ENCODE results near the gene GLRB.

Gene GLRB

DNA sequence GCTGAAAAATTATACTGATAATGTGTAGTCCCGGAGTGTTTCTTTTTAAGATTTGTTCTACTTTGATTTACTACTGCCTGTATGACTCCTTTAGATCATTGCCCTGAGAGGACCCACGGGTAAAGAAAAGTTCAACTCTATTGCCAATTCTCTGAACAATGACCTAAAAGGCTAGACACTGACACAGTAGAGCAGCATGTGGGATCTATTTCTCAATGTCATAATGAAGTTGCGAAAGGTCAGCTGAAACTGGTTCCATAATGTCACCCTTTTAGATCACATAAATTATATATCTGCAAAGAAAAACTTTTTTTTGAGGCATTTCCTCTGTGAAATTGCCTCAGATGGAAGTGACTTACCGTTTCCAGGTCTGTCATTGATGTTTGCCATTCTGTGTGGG lies 67.4 kb downstream of the GLRB start:
- H3K4me3 ChIP-seq (ENCODE audit: low read depth, low read length), result no peak overlapping the region
- no peaks in the 10 kb centered on the region for H3K9me3 ChIP-seq (ENCODE audit: control insufficient read depth, insufficient read depth, low read depth, low read length)
- ChIA-PET CTCF (interaction anchor here (0.7 kb wide), 1 partner anchor 1574 kb away, joined by 3 read pairs; no protein-coding TSS in a partner anchor), POLR2A (no interaction called here)
- H3K36me3 ChIP-seq (ENCODE audit: control insufficient read depth in 2 of 2, insufficient read depth in 1 of 2, low read length in 2 of 2), result no peaks in the 10 kb centered on the region
- TF ChIP-seq ZNF664 (tag by site-specific recombination; IDR thresholded peaks at IDR 0.05) (no peak), TCF7L2 (IDR thresholded peaks at IDR 0.05; ENCODE audit: borderline replicate concordance, low read depth, low read length) (no peak), ZFP37 (tag by site-specific recombination; IDR thresholded peaks at IDR 0.05) (no peak), TRIM28 (IDR thresholded peaks at IDR 0.05; ENCODE audit: borderline replicate concordance, low read length) (no peak), ZNF777 (tag by site-specific recombination; IDR thresholded peaks at IDR 0.05; ENCODE audit: borderline replicate concordance) (no peak), AEBP2 (tag by site-specific recombination; IDR thresholded peaks at IDR 0.05; ENCODE audit: borderline replicate concordance) (no peak)
- TF ChIP-seq, protein P1, sequence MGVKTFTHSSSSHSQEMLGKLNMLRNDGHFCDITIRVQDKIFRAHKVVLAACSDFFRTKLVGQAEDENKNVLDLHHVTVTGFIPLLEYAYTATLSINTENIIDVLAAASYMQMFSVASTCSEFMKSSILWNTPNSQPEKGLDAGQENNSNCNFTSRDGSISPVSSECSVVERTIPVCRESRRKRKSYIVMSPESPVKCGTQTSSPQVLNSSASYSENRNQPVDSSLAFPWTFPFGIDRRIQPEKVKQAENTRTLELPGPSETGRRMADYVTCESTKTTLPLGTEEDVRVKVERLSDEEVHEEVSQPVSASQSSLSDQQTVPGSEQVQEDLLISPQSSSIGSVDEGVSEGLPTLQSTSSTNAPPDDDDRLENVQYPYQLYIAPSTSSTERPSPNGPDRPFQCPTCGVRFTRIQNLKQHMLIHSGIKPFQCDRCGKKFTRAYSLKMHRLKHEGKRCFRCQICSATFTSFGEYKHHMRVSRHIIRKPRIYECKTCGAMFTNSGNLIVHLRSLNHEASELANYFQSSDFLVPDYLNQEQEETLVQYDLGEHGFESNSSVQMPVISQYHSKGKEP (tag by site-specific recombination; IDR thresholded peaks at IDR 0.05), result no peak
- H3K27ac ChIP-seq (ENCODE audit: extremely low read depth, low read depth, low read length), result no peak overlapping the region
- H3K4me1 ChIP-seq (ENCODE audit: control insufficient read depth, insufficient read depth, low read length), result no peaks in the 10 kb centered on the region

DNA sequence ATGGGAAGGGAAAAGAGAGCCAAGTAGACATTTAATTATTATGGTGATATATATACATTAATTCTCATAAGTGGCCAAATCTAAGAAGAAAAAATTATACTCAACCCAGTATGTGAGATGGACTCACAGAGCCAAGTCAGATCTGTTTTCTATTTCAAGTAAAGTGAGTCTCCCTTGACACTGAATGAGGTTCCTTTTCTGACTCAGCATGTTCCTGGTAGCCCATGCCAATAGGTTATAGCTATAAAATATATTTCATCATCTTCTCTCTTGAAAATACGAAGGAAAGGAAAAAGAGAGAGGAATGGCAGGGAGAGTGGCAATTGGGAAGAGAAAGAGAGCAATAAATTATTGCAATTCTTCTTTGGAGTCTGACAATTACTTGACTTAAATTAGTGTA lies 75.8 kb downstream of the GLRB start:
- Histone ChIP-seq H3K9me3 (ENCODE audit: control insufficient read depth, insufficient read depth, low read depth, low read length) (no peaks in the 10 kb centered on the region), H3K27ac (ENCODE audit: extremely low read depth, low read depth, low read length) (no peak overlapping the region), H3K36me3 (ENCODE audit: control insufficient read depth in 2 of 2, insufficient read depth in 1 of 2, low read length in 2 of 2) (no peaks in the 10 kb centered on the region), H3K4me3 (ENCODE audit: low read depth, low read length) (no peak overlapping the region), H3K4me1 (ENCODE audit: control insufficient read depth, insufficient read depth, low read length) (no peaks in the 10 kb centered on the region)
- CTCF ChIA-PET, result no interaction called here
- POLR2A ChIA-PET, result no interaction called here
- TF ChIP-seq ZBTB26 (tag by site-specific recombination; optimal IDR thresholded peaks at IDR 0.05) (no peak), ZBTB17 (tag by site-specific recombination; IDR thresholded peaks at IDR 0.05) (no peak), ZBTB8A (tag by site-specific recombination; IDR thresholded peaks at IDR 0.05) (no peak), SETDB1 (IDR thresholded peaks at IDR 0.05; ENCODE audit: insufficient read length, low read length) (no peak), ZNF518A (tag by site-specific recombination; conservative IDR thresholded peaks at IDR 0.05; ENCODE audit: low read depth) (no peak), ZNF513 (tag by site-specific recombination; IDR thresholded peaks at IDR 0.05) (no peak)

Data from HEK293 (cell line).